ENCODE results near the gene PPP6R2.

DNA sequence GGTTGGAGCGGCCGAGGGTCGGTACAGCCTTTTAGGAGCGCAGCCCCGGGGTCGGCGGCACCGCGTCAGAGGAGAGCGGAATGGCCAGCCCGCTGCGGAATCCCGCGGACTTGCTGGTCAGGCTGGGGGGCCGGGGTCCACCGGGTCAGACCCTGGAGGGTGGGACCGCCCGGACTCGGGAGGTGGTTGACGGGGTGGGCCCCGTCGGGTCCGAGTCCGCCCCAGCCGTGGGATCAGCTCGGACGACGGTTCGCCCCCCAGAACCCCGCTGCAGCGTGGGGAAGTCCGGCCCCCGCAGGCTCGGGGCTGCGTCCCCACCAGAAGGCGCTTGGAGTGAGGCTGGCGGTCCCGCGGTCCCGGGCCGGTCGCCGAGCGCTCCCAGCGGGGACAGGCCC, 137.9 kb downstream of the PPP6R2 start:
- TF ChIP-seq ZNF274 (IDR thresholded peaks at IDR 0.05; ENCODE audit: low read depth, low read length) (no peak), YY1 (IDR thresholded peaks at IDR 0.05; ENCODE audit: insufficient read depth, insufficient read length) (no peak)

Measured in NT2/D1 (cell line).